DOHH2 (cell line): ENCODE data around the gene TMCC1.

Experiments used
- CTCF ChIP-seq: fragments of 200-600 bp; sonication (generic); IDR thresholded peaks from one replicate; pipeline ENCODE4 v1.5.1; 2014; ENCODE audit warnings: antibody characterized with exemption, mild to moderate bottlenecking, low read depth, low read length; ENCODE audit not compliant: poor library complexity, severe bottlenecking
- EZH2phosphoT487 ChIP-seq: fragments of 200-600 bp; sonication (generic); IDR thresholded peaks from 2 replicates; pipeline ENCODE4 v1.6.1; 2017; ENCODE audit warnings: borderline replicate concordance, mild to moderate bottlenecking, antibody characterized with exemption, low read length, moderate library complexity, mixed read lengths

- TF ChIP-seq CTCF = no peak
- TF ChIP-seq EZH2phosphoT487 = no peak
These were observed 169.8 kb downstream of the TMCC1 start for GRCh38 chr3:129723558-129724324.
